ENCODE measurements around the gene HLTF. TPM values are rescaled to one million over a fixed set of nuclear protein-coding genes. Genes with fewer than 3 reads are reported as not detected.

HLTF gene
- total RNA-seq, 1 donor from 2014 or later: 23.9 TPM

DNA sequence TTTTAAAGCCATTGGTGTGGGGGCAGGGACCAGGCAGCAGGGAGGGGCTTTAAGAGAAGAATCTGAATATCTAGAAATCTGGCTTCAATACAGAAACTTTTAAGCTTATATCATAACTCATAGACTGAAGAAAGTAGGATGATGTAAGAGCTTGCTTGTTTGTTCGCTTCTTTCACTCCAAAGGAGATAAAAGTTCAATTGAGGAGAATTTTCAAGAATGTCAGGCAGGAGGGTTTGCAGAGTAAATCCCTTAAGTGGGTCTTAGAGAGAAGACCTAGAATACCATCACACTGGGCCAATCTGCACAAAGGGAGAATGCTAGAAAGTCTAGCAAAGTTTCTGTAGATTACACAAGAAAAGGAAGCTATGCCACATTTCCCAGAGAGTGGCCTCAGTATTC, 4.1 kb upstream of the HLTF start:
- intact Hi-C loops (cut with DNase I): no loop called here
- no peak for DNase-seq (ENCODE audit: low spot score)

DNA sequence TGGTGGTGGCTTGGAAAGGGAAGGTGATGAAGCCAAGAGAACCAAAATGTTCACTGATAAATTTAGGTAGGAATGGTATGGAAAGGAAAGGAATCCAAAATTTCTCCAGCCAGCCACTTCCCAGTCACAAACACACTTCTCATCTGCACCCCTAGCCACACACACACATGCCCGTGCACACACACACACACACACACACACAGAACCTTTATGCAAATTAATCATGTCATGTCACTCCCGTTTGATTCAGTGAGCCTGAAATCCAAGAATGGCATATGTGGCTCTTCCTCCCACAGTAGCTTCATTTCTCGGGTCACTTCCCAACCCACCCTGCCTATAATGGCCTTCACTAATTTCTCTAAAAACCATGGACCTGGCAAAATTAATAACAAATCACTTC, 3.1 kb upstream of the HLTF start:
- DNase-seq (ENCODE audit: low spot score): no peak
- intact Hi-C loops (cut with DNase I): no loop called here

DNA sequence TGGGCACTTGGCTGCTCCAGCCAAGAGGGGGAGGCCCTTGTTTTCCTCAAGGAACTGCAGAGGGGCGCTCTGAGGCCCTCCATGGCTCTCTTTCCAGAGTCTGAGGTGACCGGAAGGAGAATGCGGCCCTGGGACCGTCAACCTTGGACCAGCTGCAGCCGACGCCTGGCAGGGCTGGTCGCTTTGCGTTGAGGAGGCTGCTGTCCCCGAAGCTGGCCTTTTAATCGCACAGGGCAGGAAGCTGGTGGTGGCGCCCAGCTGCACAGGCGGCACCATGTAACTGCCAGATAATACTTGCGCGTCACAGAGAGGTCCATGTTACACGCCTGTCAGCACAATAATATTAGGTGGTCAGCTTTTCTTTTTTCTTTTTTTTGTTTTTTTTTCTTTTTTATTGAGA, 875 bp upstream of the HLTF start:
- DNase-seq (ENCODE audit: low spot score): no peak
- intact Hi-C loops (cut with DNase I): loop anchor here (2.0 kb wide), 1 partner anchor 96 kb away; the partner anchor contains the start of gene GYG1

DNA sequence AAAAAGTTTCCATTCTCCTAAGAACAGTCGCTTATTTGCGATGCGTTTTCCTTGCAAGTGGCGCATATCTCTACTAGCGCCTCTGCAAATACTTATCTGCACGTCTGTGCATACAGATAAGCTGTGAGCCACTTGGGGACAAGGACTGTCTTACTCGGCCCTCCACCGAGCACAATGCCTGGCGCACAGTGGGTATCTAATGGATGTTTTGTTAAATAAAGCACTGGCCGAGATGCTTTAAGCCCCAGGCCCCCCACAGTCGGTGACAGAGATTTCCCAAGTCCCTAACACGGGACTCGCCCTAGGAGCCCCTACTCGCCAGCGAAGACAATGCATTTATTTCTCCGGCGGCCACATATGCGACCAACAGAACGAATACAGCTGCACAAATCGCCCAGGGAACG, 503 bp downstream of the HLTF start:
- DNase-seq (ENCODE audit: low spot score): no peak

DNA sequence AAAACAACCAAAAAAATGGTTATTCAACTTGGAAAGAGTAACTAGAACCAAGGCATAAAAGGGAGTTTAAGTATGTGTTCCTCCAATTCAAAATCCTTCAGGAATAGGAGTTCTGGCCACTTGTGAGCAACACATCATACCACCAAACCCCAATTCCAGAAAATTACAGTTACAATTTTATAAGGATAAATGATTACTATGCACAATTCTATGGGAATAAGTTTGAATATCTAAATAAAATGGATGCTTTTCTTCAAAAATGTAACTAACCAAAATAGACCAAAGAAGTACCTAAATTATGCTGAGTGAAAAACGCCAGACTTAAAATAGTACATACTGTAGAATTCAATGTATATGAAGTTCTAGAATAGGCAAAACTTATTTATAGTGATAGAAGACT, 4.6 kb downstream of the HLTF start:
- DNase-seq (ENCODE audit: low spot score): no peak
- intact Hi-C loops (cut with DNase I): no loop called here

More for the DNA sequence above, 503 bp downstream of the HLTF start:
- intact Hi-C loops (cut with DNase I): loop anchor here (2.0 kb wide), 1 partner anchor 95 kb away; the partner anchor contains the start of gene GYG1

DNA sequence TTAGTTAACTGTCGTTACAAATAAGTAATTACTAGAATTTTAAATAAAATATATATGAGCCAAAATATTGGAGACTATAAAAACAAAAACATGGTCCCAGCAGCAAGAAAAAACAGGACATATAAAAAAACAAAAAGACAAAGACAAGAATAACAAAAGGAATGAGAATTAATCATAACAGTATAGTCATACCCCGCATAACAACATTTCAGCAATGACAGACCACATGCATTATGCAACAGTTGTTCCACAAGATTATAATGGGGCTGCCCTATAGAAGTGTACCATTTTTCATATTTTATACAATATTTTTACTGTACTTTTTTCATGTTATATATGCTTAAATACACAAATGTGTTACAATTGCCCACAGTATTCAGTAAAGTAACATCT, 5.6 kb downstream of the HLTF start:
- intact Hi-C loops (cut with DNase I): no loop called here
- no peak for DNase-seq (ENCODE audit: low spot score)

DNA sequence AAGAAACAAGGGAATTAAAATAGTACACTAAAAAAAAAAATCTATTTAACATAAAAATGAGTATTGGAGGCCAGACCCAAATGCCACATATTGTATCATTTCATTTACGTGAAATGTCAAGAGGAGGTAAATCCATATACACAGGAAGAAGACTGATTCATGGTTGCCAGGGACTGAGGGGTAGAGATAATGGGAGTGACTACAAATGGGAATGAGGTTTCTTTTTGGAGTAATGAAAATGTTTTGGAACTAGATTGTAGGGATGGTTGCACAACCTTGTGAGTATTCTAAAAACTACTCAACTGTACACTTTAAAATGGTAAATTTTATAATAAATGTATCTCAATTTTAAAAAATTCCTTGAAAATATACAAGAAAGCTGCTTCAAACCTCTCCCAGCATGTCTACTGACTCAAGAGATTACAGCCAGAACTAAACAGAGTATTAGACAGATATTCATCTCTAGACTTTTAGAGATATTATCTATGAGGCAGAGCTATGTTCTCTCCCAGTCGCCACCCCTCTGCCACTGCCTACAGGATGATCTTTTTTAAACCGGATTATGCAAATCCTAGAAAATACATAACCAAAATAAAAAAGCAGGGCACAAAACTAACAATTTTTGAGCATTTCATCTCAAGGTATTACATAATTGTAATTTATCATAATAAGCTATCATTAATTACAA, 6.2 kb downstream of the HLTF start:
- DNase-seq (ENCODE audit: low spot score): no peak
- intact Hi-C loops (cut with DNase I): no loop called here

DNA sequence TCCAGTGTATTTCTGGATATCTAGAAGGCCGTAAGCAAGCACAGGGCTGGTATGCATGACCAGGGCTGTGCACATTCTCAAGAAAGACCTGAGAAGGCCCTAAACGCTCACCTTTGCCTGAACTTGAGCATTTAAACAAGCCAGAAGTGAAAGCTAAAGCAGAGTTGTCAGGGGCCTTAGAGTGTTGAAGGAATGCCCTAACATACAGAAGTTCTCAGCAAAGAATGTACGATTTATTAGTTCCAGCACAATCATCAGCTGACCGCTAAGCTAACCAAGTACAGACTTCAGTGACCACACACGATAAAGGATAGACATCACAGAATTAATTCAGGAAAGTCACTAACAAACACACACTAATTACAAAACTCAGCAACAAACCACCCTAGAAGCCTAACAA, 8.7 kb downstream of the HLTF start:
- intact Hi-C loops (cut with DNase I): no loop called here
- no peak for DNase-seq (ENCODE audit: low spot score)

DNA sequence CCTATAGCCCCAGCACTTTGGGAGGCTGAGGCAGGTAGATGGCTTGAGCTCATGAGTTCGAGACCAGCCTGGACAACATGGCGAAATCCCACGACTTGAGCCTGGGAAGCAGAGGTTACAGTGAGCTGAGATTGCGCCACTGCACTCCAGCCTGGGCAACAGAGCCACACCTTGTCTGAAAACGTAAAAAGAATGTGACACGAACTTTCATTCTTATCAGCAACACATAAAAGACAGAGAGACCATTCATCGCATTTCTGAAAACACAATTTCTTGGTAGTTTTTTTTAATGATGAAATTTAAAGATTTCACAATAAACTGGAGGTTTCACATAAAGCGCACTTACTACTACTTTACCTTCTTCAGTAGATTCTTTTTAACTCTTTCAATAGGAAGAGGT, 18.4 kb downstream of the HLTF start:
- intact Hi-C loops (cut with DNase I): no loop called here
- no peak for DNase-seq (ENCODE audit: low spot score)

DNA sequence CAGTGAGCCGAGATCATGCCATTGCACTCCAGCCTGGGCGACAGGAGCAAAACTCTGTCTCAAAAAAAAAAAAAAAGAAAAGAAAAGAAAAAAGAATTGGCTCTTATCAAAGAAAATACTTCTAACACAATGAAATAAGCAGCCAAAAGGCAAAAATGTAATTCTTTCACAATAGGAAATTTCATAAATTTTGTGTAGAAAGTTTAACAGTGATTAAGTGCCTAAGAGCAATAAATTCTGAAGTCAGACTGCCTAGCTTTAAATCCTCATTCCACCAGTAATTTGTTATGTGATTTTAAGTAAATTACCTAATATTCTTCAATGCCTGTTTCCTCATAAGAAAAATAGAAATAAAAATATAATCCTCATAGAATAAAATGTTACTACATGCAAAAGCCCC, 24.6 kb downstream of the HLTF start:
- intact Hi-C loops (cut with DNase I): no loop called here
- no peak for DNase-seq (ENCODE audit: low spot score)

DNA sequence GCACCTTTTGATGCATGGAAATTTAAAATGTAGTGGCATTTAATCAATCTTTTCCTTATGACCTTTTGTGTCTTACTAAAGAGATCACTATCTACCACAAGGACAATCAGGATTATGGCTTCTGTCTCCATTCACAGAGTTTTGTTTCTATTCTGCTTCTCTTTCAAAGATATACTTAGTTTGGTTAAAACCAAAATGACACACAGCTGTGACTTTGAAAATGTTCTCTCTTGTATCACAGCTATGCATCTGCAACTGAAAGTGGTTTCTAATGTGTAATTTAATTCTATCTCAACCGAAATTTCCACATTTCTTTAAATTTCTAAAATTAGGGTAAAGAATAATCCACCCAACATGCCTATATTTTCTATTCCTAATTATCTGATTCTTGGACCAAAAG, 27.7 kb downstream of the HLTF start:
- DNase-seq (ENCODE audit: low spot score): no peak
- intact Hi-C loops (cut with DNase I): no loop called here

DNA sequence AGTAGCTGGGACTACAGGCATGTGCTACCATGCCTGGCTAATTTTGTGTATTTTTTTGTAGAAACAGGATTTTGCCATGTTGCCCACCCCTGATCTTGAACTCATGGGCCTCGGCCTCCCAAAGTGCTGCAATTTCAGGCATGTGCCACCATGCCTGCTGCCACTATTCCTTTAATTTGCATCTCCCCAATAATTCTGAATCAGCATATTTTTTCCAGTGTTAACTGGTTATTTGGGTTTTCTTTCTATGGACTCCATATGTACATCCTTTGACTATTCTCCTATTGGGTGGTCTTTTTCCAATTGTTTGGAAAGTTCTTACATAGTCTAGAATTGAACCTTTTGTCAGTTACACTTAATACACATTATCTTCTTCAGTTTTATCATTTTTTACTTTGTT, 28.1 kb downstream of the HLTF start:
- intact Hi-C loops (cut with DNase I): no loop called here
- no peak for DNase-seq (ENCODE audit: low spot score)

DNA sequence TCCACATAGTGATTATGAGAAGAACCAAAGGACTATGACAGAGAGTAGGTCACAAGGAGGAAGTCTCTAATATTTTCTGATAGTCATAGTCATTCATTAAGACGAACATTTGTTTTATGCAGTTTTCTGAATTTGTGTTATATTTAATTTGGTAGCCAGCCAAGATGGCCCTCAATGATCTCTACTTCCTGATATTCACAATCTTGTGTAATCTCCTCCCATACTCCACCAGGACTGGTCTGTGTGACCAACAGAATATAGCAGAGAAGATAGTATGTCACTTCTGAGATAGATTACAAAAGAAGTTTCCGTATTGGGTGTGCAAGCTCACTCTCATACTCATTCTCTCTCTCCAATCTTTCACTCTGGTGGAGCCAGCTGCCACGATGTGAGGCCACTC, 30.8 kb downstream of the HLTF start:
- DNase-seq (ENCODE audit: low spot score): no peak
- intact Hi-C loops (cut with DNase I): no loop called here

DNA sequence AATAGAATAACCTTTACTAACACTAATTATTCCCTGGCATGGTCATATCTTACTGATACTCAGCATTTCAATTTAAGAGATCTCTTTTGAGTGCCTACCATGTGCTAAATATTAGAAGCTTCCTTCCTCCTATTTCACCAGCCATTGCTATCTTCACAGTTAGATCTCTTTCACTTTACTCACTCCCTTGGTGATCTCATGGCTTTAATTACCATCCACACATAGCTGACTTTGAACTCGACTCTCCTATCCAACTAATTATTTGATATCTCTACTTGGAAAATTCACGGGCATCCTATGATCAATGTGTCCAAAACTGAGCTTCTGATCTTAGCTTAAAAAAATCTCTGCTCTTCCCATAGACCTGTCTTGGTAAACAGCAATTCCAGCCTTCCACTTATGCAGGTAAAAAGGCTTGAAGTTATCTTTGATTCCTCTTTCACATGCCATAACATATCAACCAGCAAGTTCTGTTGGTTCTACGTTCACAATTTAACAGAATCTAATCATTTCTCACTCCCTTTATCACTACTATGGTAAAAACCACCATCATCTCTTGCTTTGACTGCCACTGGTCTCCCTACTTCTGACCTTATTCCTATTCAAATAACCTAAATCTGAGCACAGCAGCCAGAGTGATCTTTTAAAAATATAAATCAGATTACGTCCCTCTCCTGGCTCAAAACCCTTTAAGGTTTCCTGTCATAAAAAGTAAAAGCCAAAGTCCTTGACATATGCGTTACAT, 41.8 kb downstream of the HLTF start:
- intact Hi-C loops (cut with DNase I): no loop called here
- no peak for DNase-seq (ENCODE audit: low spot score)

DNA sequence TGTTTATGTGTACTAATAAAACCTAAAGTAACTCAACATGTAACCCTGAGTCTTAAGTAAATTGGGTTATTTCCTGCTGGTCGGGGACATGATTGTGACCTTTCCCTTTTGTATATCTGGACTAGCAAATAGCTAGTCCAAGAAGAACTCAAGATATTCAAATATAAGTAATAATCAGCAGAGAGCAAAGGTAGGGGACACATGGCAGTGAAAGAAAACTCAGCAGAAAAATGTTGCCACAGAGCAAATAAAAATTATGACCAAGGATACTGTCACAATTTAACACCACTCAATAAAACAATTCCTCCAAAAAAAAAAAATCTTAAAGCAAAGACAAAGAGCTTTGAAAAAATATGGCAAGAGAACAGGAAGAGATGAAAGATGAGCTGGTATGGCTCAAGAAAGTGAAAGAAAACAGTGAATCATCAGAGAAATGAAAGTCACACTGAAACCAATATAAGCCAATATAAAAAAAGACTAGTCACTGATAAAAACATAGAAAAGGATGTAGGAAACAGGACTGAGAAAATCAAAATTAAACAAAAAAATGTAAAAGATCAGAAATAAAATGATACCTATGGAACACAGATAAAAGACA, 43.4 kb downstream of the HLTF start:
- no peak for DNase-seq (ENCODE audit: low spot score)
- intact Hi-C loops (cut with DNase I): no loop called here

DNA sequence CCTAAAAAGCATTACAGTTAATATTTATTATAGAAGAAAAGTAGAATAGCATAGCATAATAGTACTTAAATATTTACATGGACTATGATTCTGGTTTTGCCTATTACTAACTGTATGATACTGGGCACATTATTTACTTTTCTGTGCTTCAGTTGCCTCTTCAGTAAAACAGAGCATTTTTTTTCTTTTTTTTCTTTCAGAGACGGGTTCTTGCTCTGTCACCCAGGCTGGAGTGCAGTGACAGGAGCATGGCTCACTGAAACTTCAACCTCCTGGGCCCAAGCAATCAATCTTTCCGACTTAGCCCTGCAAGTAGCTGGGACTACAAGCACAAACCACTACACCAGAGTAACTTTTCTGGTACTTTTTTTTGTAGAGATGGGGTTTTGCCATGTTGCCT, 48.0 kb downstream of the HLTF start:
- intact Hi-C loops (cut with DNase I): no loop called here
- no peak for DNase-seq (ENCODE audit: low spot score)

DNA sequence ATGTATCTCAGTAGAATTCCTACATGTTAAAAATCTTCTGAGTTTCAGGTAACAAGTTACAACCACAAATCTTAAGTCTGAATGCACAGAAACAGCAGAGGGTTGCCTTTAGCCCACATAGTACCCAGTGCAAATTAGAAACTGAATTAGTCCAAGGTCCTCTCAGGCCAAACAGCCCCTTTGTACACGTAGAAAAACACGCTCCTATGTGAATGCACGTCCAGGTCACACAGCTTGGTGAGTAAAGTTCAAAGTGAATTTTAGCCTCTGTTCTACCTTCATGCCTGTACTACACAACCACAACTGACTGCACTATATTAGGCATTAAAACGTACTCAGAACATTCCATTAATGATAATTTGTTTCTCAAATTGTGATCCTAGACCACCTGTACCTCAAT, 48.6 kb downstream of the HLTF start:
- intact Hi-C loops (cut with DNase I): no loop called here
- no peak for DNase-seq (ENCODE audit: low spot score)

DNA sequence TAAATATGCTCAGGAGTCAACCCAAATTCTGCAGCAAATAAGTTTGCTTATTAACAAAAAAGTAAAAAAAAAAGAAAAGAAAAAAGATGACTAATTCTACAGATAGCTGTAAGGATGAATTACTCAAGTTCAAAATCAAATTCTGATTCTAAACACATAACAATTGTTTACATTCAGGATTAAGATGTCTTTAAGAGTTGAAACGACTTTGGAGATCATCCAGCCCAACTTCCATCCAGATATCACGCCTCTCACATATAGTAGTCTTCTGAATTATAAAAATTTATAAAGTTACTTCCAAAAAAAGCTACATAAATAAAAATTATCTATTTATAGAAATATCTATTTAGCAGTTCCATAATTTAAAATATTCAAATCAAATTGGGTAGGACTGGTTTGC, 55.2 kb downstream of the HLTF start:
- DNase-seq (ENCODE audit: low spot score): no peak
- intact Hi-C loops (cut with DNase I): no loop called here

DNA sequence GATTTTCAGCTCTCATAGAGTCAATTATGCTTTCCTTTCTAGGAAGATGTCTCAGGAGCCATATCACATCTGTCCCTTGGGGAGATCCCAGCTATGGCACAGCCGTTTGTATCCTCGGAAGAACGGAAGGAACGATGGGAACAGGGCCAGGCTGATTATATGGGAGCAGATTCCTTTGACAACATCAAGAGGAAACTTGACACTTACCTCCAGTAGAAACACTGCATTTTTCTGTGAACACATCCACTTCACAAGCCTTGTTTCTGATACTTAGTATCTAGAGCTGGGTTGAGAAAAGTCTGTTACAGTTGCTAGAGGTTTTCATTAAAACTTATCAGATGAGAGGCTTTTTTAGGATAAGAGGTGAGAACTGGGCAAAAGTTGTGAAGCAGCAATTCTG, 59.6 kb downstream of the HLTF start:
- intact Hi-C loops (cut with DNase I): no loop called here
- DNase-seq (ENCODE audit: low spot score): no peak

DNA sequence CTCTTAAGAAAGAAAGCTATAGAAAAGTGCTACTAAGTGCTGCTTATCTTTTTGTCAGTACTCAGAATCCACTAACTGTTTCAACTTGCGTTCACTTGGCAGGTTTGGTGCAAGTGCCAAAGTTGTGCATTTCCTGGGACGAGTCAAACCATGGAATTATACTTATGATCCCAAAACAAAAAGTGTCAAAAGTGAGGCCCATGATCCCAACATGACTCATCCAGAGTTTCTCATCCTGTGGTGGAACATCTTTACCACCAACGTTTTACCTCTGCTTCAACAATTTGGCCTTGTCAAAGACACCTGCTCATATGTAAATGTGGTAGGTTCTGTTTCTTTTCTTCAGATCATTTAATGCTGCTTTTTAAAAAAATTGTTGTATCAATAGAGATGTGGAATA, 62.4 kb downstream of the HLTF start:
- intact Hi-C loops (cut with DNase I): no loop called here
- no peak for DNase-seq (ENCODE audit: low spot score)

DNA sequence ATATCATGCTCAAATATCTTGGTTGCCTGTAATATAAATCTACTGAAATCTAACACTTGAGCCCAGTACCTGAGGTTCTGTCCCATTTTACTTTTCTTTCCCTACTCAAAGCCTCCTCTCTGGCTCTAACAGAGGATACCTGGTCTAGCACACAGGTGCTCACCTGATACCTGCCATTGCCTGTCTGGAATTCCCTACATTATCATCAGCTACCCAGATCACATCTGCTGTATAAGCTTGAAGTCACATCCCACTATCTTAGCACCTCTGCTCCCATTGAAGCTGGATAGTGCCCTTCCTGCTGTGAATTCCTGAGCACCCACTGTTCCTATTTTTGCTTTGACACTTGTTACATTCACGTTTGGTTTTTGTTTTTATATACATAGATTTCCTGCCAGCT, 64.5 kb downstream of the HLTF start:
- DNase-seq (ENCODE audit: low spot score): no peak
- intact Hi-C loops (cut with DNase I): no loop called here
